A549 (cell line): ENCODE results near the gene AGXT. TPM values are rescaled to one million over a fixed set of nuclear protein-coding genes. Genes with fewer than 3 reads are reported as not detected.

Source experiments
- ATAC-seq, 2 experiments: fragments of 200-7000 bp in 1 of 2; fragments of >200 bp in 1 of 2; cut with Nextera tagmentation in 1 of 2; cut with Tn5 transposase in 1 of 2; 3 replicates each; pipeline versions ENCODE4 v1.8.0 to v1.9.1; 2018 to 2020; ENCODE audit warnings: mild to moderate bottlenecking in 1 of 2, moderate library complexity in 1 of 2
- CTCF ChIA-PET: fragments of 300-600 bp; sonication (Branson Sonifier 250); formaldehyde crosslinking; extraction: SDS; loops from one replicate; lab custom pipeline; 2021; ENCODE audit warnings: antibody characterized with exemption, inconsistent platforms; lab: Yijun Ruan, JAX
- POLR2A ChIA-PET: fragments of 350-600 bp; formaldehyde crosslinking; extraction: SDS; loops from one replicate; lab custom pipeline; 2021; ENCODE audit warnings: antibody characterized with exemption, inconsistent platforms; lab: Yijun Ruan, JAX
- DNase-seq, 2 experiments: peaks; one replicate each; pipeline versions ENCODE4 v3.0.0 to v3.0.0-alpha.2; 2011 to 2016; ENCODE audit warnings: low read depth in 1 of 2, low spot score in 1 of 2
- FAIRE-seq: peaks from 2 replicates; lab custom pipeline; 2011; peaks lifted over from hg19 to GRCh38; lab: Jason Lieb, UNC
- H3K27ac ChIP-seq, 2 experiments: fragments of >200 bp; sonication (Bioruptor Twin); formaldehyde crosslinking; 3 replicates each; pipeline ENCODE4 v1.5.1; 2016 to 2017
- H3K4me1 ChIP-seq: fragments of >200 bp; sonication (Bioruptor Twin); formaldehyde crosslinking; 3 replicates; pipeline ENCODE4 v1.6.1; 2016
- H3K4me2 ChIP-seq: fragments of >200 bp; sonication (Bioruptor Twin); formaldehyde crosslinking; 3 replicates; pipeline ENCODE4 v1.6.1; 2016
- H3K4me3 ChIP-seq: fragments of >200 bp; sonication (Bioruptor Twin); formaldehyde crosslinking; 3 replicates; pipeline ENCODE4 v1.5.1; 2016
- H3K9me3 ChIP-seq: fragments of >200 bp; sonication (Bioruptor Twin); formaldehyde crosslinking; 3 replicates; pipeline ENCODE4 v1.6.1; 2016
- BHLHE40 ChIP-seq: IDR thresholded peaks from 2 replicates; pipeline ENCODE4 v1.6.1; 2012; ENCODE audit warnings: low read depth, low read length, inconsistent platforms
- CBX2 ChIP-seq: fragments of 200-600 bp; sonication (generic); IDR thresholded peaks from 2 replicates; pipeline ENCODE4 v1.6.1; 2016; ENCODE audit warnings: low read depth, mild to moderate bottlenecking, borderline replicate concordance
- CBX8 ChIP-seq: fragments of 200-600 bp; sonication (generic); IDR thresholded peaks from 2 replicates; pipeline ENCODE4 v1.6.1; 2016
- EHMT2 ChIP-seq: fragments of 200-600 bp; sonication (generic); IDR thresholded peaks from 2 replicates; pipeline ENCODE4 v1.6.1; 2016; ENCODE audit warnings: antibody characterized with exemption, low read depth, mild to moderate bottlenecking, moderate library complexity
- ELK1 ChIP-seq: fragments of 150-350 bp; IDR thresholded peaks from 2 replicates; pipeline ENCODE4 v1.6.1; 2014; ENCODE audit warnings: low read depth, mild to moderate bottlenecking, low read length
- FOSB ChIP-seq: fragments of 250-450 bp; sonication (Bioruptor Pico); IDR thresholded peaks from 2 replicates; pipeline ENCODE4 v1.5.0; 2020; ENCODE audit warnings: mild to moderate bottlenecking, moderate library complexity
- GATA3 ChIP-seq: IDR thresholded peaks from 2 replicates; pipeline ENCODE4 v1.6.1; 2012; ENCODE audit warnings: borderline replicate concordance
- HDAC2 ChIP-seq: fragments of 200-600 bp; sonication (generic); IDR thresholded peaks from 2 replicates; pipeline ENCODE4 v1.6.1; 2016
- HES2 ChIP-seq: fragments of >200 bp; sonication (Bioruptor Twin); formaldehyde crosslinking; IDR thresholded peaks from 2 replicates; pipeline ENCODE4 v1.6.1; 2016
- HEYL ChIP-seq: fragments of 250-450 bp; sonication (Bioruptor Pico); IDR thresholded peaks from 2 replicates; pipeline ENCODE4 v1.8.0; 2021; ENCODE audit warnings: mild to moderate bottlenecking, moderate library complexity
- HMGXB4 ChIP-seq: fragments of 250-450 bp; sonication (Bioruptor Pico); IDR thresholded peaks from 2 replicates; pipeline ENCODE4 v1.5.0; 2021; ENCODE audit warnings: mild to moderate bottlenecking, moderate library complexity, borderline replicate concordance
- JUN ChIP-seq, 2 experiments: fragments of >200 bp; sonication (Bioruptor Twin); formaldehyde crosslinking; IDR thresholded peaks; 2 replicates in 1 of 2; 3 replicates in 1 of 2; pipeline ENCODE4 v1.6.1; 2016 to 2017
- MAX ChIP-seq: IDR thresholded peaks from 2 replicates; pipeline ENCODE4 v1.6.1; 2012
- NFE2L2 ChIP-seq: fragments of 150-350 bp; conservative IDR thresholded peaks from 2 replicates; pipeline ENCODE4 v1.6.1; 2014; ENCODE audit warnings: low read length
- NR3C1 ChIP-seq: fragments of >200 bp; sonication (Bioruptor Twin); formaldehyde crosslinking; IDR thresholded peaks from 3 replicates; pipeline ENCODE4 v1.6.1; 2017
- PBX3 ChIP-seq: IDR thresholded peaks from 2 replicates; pipeline ENCODE4 v1.6.1; 2012
- POLR2AphosphoS2 ChIP-seq: conservative IDR thresholded peaks from 2 replicates; pipeline ENCODE4 v1.6.1; 2012; ENCODE audit warnings: low read length, improper control_type of control experiment, inconsistent platforms
- RFX5 ChIP-seq: fragments of 450-650 bp; IDR thresholded peaks from 2 replicates; pipeline ENCODE4 v1.7.1; 2014; ENCODE audit warnings: antibody characterized with exemption, mild to moderate bottlenecking, moderate library complexity
- RNF2 ChIP-seq: fragments of 200-600 bp; sonication (generic); IDR thresholded peaks from 2 replicates; pipeline ENCODE4 v1.6.1; 2016; ENCODE audit warnings: low read depth, mild to moderate bottlenecking, antibody characterized with exemption, moderate library complexity, borderline replicate concordance
- SMC3 ChIP-seq: fragments of >200 bp; sonication (Bioruptor Twin); formaldehyde crosslinking; IDR thresholded peaks from 3 replicates; pipeline ENCODE4 v1.6.1; 2018; ENCODE audit warnings: inconsistent platforms
- whole genome bisulfite sequencing: methylation state at CpG from one replicate; pipeline ENCODE4 v1.1.6; 2017; ENCODE audit errors: missing lambda C conversion rate; 5-methylcytosine and 5-hydroxymethylcytosine counted together
- polyA plus RNA-seq, 4 experiments: library from polyadenylated mRNA; depleted of rRNA in 3 of 4; stranded (reverse); fragments of >200 nt; fragmentation: RNase III in 1 of 4; extraction: RNeasy Plus Mini Kit Qiagen cat#74134 plus additional on column Dnase treatment in 1 of 4; gene quantifications; 2 replicates in 3 of 4; 3 replicates in 1 of 4; pipeline ENCODE4 v1.2.3, GENCODE V29; 2011 to 2017

Gene AGXT
- polyA plus RNA-seq, 2 of the 4 experiments (the other 2 are of a cell fraction), result not detected

- 58% methylated on average over 10 of the region's 10 CpGs for WGBS
- ATAC-seq (no peak), DNase-seq (no peak), FAIRE-seq (no peak)
- TF ChIP-seq CBX2, result no peak
- no peak for TF ChIP-seq ELK1
- TF ChIP-seq NR3C1, result no peak
- no peak for TF ChIP-seq JUN (IDR thresholded peaks at IDR 0.05)
- no peak for TF ChIP-seq HDAC2
- no peak for TF ChIP-seq NFE2L2
- no peak for TF ChIP-seq RNF2
- TF ChIP-seq MAX, result no peak
- TF ChIP-seq BHLHE40, result no peak
- no peak for TF ChIP-seq EHMT2
- no peak for TF ChIP-seq POLR2AphosphoS2
- no peak for TF ChIP-seq GATA3
- TF ChIP-seq HMGXB4 (CRISPR knock-in tag), result no peak
- no peak for TF ChIP-seq HEYL
- TF ChIP-seq SMC3, result no peak
- TF ChIP-seq PBX3, result no peak
- Histone ChIP-seq H3K4me1 (no peaks in the 10 kb centered on the region), H3K4me2 (no peak overlapping the region), H3K27ac (no peak overlapping the region), H3K4me3 (no peak overlapping the region), H3K9me3 (no peaks in the 10 kb centered on the region)
- ChIA-PET POLR2A (interaction anchor here (0.6 kb wide), 1 partner anchor 33 kb away, joined by 3 read pairs; no protein-coding TSS in a partner anchor), CTCF (interaction anchor here (4.7 kb wide), 1 partner anchor 8 kb away, joined by 44 read pairs; no protein-coding TSS in a partner anchor)
Measured at GRCh38 chr2:240858871-240859270, 9.8 kb upstream of the AGXT start.

- CTCF ChIA-PET, result interaction anchor here (0.9 to 4.7 kb wide), 4 partner anchors 10 to 1017 kb away, joined by 3 to 44 read pairs (median 4); no protein-coding TSS in a partner anchor
- POLR2A ChIA-PET, result no interaction called here
Measured at GRCh38 chr2:240861547-240861946, 7.1 kb upstream of the AGXT start.

GRCh38 chr2:240864475-240864874 lies 4.1 kb upstream of the AGXT start:
- POLR2A ChIA-PET, result no interaction called here
- CTCF ChIA-PET, result interaction anchor here (5.7 kb wide), 1 partner anchor 13 kb away, joined by 24 read pairs; no protein-coding TSS in a partner anchor
- FAIRE-seq (no peak), ATAC-seq (no peak), DNase-seq (no peak)
- Histone ChIP-seq H3K9me3 (no peaks in the 10 kb centered on the region), H3K4me1 (no peaks in the 10 kb centered on the region), H3K27ac (no peak overlapping the region), H3K4me3 (no peak overlapping the region), H3K4me2 (no peak overlapping the region)
- no peak for TF ChIP-seq RFX5
- no peak for TF ChIP-seq FOSB (CRISPR knock-in tag)
- no peak for TF ChIP-seq GATA3
- no peak for TF ChIP-seq HMGXB4 (CRISPR knock-in tag)
- WGBS, result 49% methylated on average over 3 of the region's 3 CpGs

More at GRCh38 chr2:240861547-240861946, 7.1 kb upstream of the AGXT start:
- TF ChIP-seq HES2, result no peak
- TF ChIP-seq CBX8, result no peak
- TF ChIP-seq, all 56 proteins: peak for 0
- H3K4me3 ChIP-seq, result no peak overlapping the region
- WGBS, result 49% methylated on average over 2 of the region's 2 CpGs
- H3K4me2 ChIP-seq, result no peak overlapping the region
- ATAC-seq, result no peak
- no peak for FAIRE-seq
- H3K9me3 ChIP-seq, result no peaks in the 10 kb centered on the region
- H3K4me1 ChIP-seq, result no peaks in the 10 kb centered on the region
- H3K27ac ChIP-seq, result no peak overlapping the region
- DNase-seq, result no peak
